ENCODE results near the gene SH3YL1.
A peak's percentile ranks its signal among the peaks of the same experiment; 100 is the strongest.

Gene SH3YL1

GRCh38 chr2:289362-290089 lies 25.7 kb upstream of the SH3YL1 start:
- TF ChIP-seq CTCF (IDR thresholded peaks at IDR 0.05) = no peak
- H3K79me2 ChIP-seq = no peaks in the 10 kb centered on the region
- no peaks in the 10 kb centered on the region for H3K27me3 ChIP-seq (ENCODE audit: control insufficient read depth, insufficient read depth, low read length)
- peak overlapping the region; percentile 68 for H3K4me3 ChIP-seq (ENCODE audit: low read depth, low read length)
- no peaks in the 10 kb centered on the region for H3K9me3 ChIP-seq (ENCODE audit: control insufficient read depth, low read length)
- peak overlapping the region; percentile 55 for H3K27ac ChIP-seq
- H2AFZ ChIP-seq = peak overlapping the region; percentile 82
- peaks cover 7% of the 10 kb centered on the region for H3K4me1 ChIP-seq
- no peak overlapping the region for H3K9ac ChIP-seq
- peak overlapping the region; percentile 92 for H3K4me2 ChIP-seq (ENCODE audit: low read length)
- no peaks in the 10 kb centered on the region for H3K36me3 ChIP-seq (ENCODE audit: control insufficient read depth, insufficient read depth, low read length)

GRCh38 chr2:288758-289361 lies 25.0 kb upstream of the SH3YL1 start:
- H3K27ac ChIP-seq = peak overlapping the region; percentile 55
- no peaks in the 10 kb centered on the region for H3K36me3 ChIP-seq (ENCODE audit: control insufficient read depth, insufficient read depth, low read length)
- no peaks in the 10 kb centered on the region for H3K79me2 ChIP-seq
- no peak overlapping the region for H3K9ac ChIP-seq
- no peak for TF ChIP-seq CTCF (IDR thresholded peaks at IDR 0.05)
- H3K27me3 ChIP-seq (ENCODE audit: control insufficient read depth, insufficient read depth, low read length) = no peaks in the 10 kb centered on the region
- H3K4me3 ChIP-seq (ENCODE audit: low read depth, low read length) = peak overlapping the region; percentile 68
- H2AFZ ChIP-seq = peak overlapping the region; percentile 82
- H3K9me3 ChIP-seq (ENCODE audit: control insufficient read depth, low read length) = no peaks in the 10 kb centered on the region
- peak overlapping the region; percentile 92 for H3K4me2 ChIP-seq (ENCODE audit: low read length)
- H3K4me1 ChIP-seq = peaks cover 7% of the 10 kb centered on the region

- Histone ChIP-seq H3K36me3 (ENCODE audit: control insufficient read depth, insufficient read depth, low read length) (no peaks in the 10 kb centered on the region), H3K9ac (no peak within 1 kb of the TSS), H3K79me2 (no peaks in the 10 kb centered on the region), H3K4me3 (ENCODE audit: low read depth, low read length) (no peak within 1 kb of the TSS), H3K27ac (no peak within 1 kb of the TSS), H3K27me3 (ENCODE audit: control insufficient read depth, insufficient read depth, low read length) (no peaks in the 10 kb centered on the region), H2AFZ (peak within 1 kb of the TSS; percentile 40), H3K4me2 (ENCODE audit: low read length) (peak within 1 kb of the TSS; percentile 5), H3K4me1 (peaks cover 7% of the 10 kb centered on the region), H3K9me3 (ENCODE audit: control insufficient read depth, low read length) (no peaks in the 10 kb centered on the region)
- no peak for TF ChIP-seq CTCF (IDR thresholded peaks at IDR 0.05)
These were observed 24.3 kb upstream of the SH3YL1 start, which contains the start of gene ALKAL2 for GRCh38 chr2:287911-288757. Gene ALKAL2 (minus strand): TSS chr2:288091. CDS start chr2:287835, 256 bp downstream.

GRCh38 chr2:287471-287885 lies 23.6 kb upstream of the SH3YL1 start:
- Histone ChIP-seq H3K27ac (no peak overlapping the region), H3K79me2 (no peaks in the 10 kb centered on the region), H3K4me1 (peaks cover 7% of the 10 kb centered on the region), H3K27me3 (ENCODE audit: control insufficient read depth, insufficient read depth, low read length) (no peaks in the 10 kb centered on the region), H2AFZ (peak overlapping the region; percentile 40), H3K4me3 (ENCODE audit: low read depth, low read length) (no peak overlapping the region), H3K4me2 (ENCODE audit: low read length) (no peak overlapping the region), H3K9ac (no peak overlapping the region), H3K9me3 (ENCODE audit: control insufficient read depth, low read length) (no peaks in the 10 kb centered on the region), H3K36me3 (ENCODE audit: control insufficient read depth, insufficient read depth, low read length) (no peaks in the 10 kb centered on the region)
- TF ChIP-seq CTCF (IDR thresholded peaks at IDR 0.05) = no peak

Measured in parathyroid adenoma (tissue), 2 donors.